Body of pancreas (tissue), 4 donors: ENCODE measurements around the gene PODXL. TPM values are rescaled to one million over a fixed set of nuclear protein-coding genes. Genes with fewer than 3 reads are reported as not detected.

Experiments used
- ATAC-seq: fragments of 150-250 bp; one replicate; pipeline ENCODE4 v1.9.1; 2016
- DNase-seq, 4 donors: peaks; one replicate each; pipeline ENCODE4 v3.0.0-alpha.2; 2019
- H3K27ac ChIP-seq, 4 donors: fragments of 200-600 bp; sonication (generic); 1 replicate in 3 of 4; 2 replicates in 1 of 4; pipeline versions ENCODE4 v1.5.1 to v1.6.1; 2016 to 2019; ENCODE audit warnings: mild to moderate bottlenecking in 1 of 4, mixed read lengths in 1 of 4, moderate library complexity in 1 of 4
- H3K27me3 ChIP-seq, 2 donors: fragments of 200-600 bp; sonication (generic); one replicate each; pipeline ENCODE4 v1.6.0; 2016; ENCODE audit warnings: mild to moderate bottlenecking in 1 of 2
- H3K36me3 ChIP-seq, 2 donors: fragments of 200-600 bp; sonication (generic); replicated peaks in 1 of 2; 2 replicates each; pipeline ENCODE4 v1.5.1; 2016; ENCODE audit warnings: low read depth in 2 of 2; ENCODE audit not compliant: insufficient read depth in 1 of 2
- H3K4me1 ChIP-seq: fragments of 200-600 bp; sonication (generic); one replicate; pipeline ENCODE4 v1.6.0; 2016
- H3K4me3 ChIP-seq, 2 donors: fragments of 200-600 bp; sonication (generic); 1 replicate in 1 of 2; 2 replicates in 1 of 2; pipeline ENCODE4 v1.5.1; 2016 to 2019
- H3K9me3 ChIP-seq, 3 donors: fragments of 200-600 bp; sonication (generic); 1 replicate in 2 of 3; 2 replicates in 1 of 3; pipeline ENCODE4 v1.5.1; 2016
- POLR2A ChIP-seq, 3 donors: fragments of 450-650 bp; IDR thresholded peaks; one replicate each; pipeline ENCODE4 v1.6.1; 2016; ENCODE audit warnings: antibody characterized with exemption in 3 of 3, mild to moderate bottlenecking in 2 of 3
- WGBS, 2 donors: methylation state at CpG; one replicate each; pipeline ENCODE4 v1.1.5; 2017; 5-methylcytosine and 5-hydroxymethylcytosine counted together
- intact Hi-C: fragments of 100-400 bp; cut with DNase I; formaldehyde crosslinking; loops from one replicate; pipeline ENCODE4 v1.15.1; 2023
- total RNA-seq, 2 donors: library from RNA; depleted of rRNA; stranded (reverse); fragments of >200 nt; gene quantifications; one replicate each; pipeline ENCODE4 v1.1.0, GENCODE V29; 2016
- TF ChIP-seq, protein P1 (sequence below), 7 experiments: fragments of 450-650 bp in 4 of 7; fragments of 200-600 bp in 3 of 7; sonication (generic) in 3 of 7; IDR thresholded peaks; one replicate each; pipeline ENCODE4 v1.5.1; 2016 to 2019; ENCODE audit warnings: antibody characterized with exemption in 7 of 7

The PODXL gene
- total RNA-seq, 2 donors from 2014 or later = 36.9 to 106 TPM

DNA sequence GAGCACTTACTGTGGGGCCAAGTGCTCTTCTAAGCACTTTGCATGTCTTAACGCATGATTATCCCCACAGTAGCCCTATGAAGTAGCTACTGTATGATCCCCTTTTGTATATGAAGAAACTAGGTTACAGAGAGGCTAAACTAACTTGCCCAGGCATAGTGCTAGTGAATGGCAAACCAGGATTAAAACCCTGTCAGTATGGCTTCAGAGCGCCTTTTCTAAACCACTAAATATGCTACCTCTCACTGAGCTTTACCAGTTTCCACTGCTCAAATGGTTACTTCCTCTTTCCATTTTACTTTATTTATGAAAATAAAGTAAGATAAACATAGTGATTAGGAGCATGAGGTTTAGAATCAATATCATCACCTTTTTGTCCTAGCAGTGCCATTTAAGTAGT, 73.6 kb downstream of the PODXL start:
- no peak for DNase-seq
- 97 to 100% methylated on average over 2 of the region's 2 CpGs for WGBS, 2 donors
- intact Hi-C loops = no loop called here
- no peaks in the 10 kb centered on the region for H3K36me3 ChIP-seq
- H3K27ac ChIP-seq = no peak overlapping the region
- no peaks in the 10 kb centered on the region for H3K9me3 ChIP-seq
- no peaks in the 10 kb centered on the region for H3K27me3 ChIP-seq
- TF ChIP-seq, protein P1, sequence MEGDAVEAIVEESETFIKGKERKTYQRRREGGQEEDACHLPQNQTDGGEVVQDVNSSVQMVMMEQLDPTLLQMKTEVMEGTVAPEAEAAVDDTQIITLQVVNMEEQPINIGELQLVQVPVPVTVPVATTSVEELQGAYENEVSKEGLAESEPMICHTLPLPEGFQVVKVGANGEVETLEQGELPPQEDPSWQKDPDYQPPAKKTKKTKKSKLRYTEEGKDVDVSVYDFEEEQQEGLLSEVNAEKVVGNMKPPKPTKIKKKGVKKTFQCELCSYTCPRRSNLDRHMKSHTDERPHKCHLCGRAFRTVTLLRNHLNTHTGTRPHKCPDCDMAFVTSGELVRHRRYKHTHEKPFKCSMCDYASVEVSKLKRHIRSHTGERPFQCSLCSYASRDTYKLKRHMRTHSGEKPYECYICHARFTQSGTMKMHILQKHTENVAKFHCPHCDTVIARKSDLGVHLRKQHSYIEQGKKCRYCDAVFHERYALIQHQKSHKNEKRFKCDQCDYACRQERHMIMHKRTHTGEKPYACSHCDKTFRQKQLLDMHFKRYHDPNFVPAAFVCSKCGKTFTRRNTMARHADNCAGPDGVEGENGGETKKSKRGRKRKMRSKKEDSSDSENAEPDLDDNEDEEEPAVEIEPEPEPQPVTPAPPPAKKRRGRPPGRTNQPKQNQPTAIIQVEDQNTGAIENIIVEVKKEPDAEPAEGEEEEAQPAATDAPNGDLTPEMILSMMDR (IDR thresholded peaks at IDR 0.05) = no peak
- TF ChIP-seq POLR2A (IDR thresholded peaks at IDR 0.05) = no peak
- H3K4me3 ChIP-seq = no peak overlapping the region
- H3K4me1 ChIP-seq = peaks cover 25% of the 10 kb centered on the region
- no peak for ATAC-seq

DNA sequence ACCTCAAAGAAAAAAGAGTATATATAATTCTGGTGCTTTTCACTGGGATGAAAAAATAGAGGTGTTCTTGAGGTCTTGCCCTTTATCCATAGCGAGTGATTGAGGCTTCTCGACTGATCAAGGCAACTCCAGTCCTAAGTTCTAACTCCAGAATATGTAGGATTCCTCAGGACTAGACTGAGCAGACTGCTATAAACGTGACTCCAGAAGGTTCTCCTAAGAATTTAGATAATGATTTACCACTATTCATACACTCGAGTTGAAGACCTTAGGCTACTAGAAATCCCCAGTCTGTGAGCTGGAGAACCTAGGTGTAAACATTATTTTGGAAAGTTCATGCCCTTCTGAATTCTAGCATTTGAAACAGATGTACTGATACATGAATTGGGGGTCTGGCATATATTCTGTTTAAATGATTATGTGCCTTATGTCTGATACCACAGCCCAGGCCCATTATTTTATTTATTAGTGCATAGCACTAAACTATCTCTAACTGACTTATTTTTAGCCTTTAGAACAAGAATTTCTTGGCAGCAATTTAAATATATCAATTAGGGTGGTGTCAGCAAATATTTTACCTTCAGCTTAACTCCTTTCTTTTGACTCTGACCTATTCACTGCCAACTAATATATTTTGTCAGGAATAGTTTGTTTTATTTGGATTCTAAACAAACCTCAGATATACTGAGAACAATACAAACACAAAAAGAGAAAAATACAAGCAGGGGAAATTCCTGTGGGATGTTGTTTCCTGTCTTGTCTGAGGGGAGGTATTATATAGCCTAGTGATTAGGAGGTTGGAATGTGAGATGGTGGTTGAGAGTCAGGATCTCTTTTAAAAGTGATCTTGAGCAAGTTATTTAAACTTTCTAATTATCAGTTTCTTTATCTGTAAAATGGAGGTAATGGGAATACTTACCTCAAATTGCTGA, 75.8 kb downstream of the PODXL start:
- intact Hi-C loops = no loop called here
- WGBS, 2 donors = 20 to 23% methylated on average over 4 of the region's 4 CpGs

DNA sequence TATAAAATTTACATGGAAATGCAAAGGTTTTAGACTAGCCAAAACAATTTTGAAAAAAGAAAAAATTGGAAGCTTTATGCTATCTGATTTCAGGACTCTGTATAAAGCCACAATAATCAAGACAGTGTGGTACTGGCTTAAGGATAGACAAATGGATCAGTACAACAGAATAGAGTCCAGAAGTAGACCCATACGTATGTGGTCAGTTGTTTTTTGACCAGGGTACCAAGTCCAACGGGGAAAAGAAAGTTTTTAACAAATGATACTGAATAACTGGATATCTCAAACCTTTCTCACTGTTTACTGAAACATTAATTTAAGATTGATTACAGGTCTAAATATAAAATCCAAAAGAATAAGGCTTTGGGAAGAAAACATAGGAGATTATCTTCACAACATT, 79.7 kb downstream of the PODXL start:
- intact Hi-C loops = no loop called here
- TF ChIP-seq POLR2A (IDR thresholded peaks at IDR 0.05) = no peak
- TF ChIP-seq, protein P1 (IDR thresholded peaks at IDR 0.05) = no peak
- no peak overlapping the region for H3K27ac ChIP-seq
- no peaks in the 10 kb centered on the region for H3K9me3 ChIP-seq
- DNase-seq = no peak
- no peak overlapping the region for H3K4me3 ChIP-seq
- peaks cover 16% of the 10 kb centered on the region for H3K4me1 ChIP-seq
- H3K27me3 ChIP-seq = no peaks in the 10 kb centered on the region
- no peak for ATAC-seq
- 47 to 58% methylated on average over 2 of the region's 2 CpGs for WGBS, 2 donors
- H3K36me3 ChIP-seq = no peaks in the 10 kb centered on the region

More for the DNA sequence above, 75.8 kb downstream of the PODXL start:
- Histone ChIP-seq H3K4me3 (no peak overlapping the region), H3K27ac (peak overlapping the region in 2 of 4 donors; percentile 25 to 53), H3K4me1 (peaks cover 16% of the 10 kb centered on the region), H3K27me3 (no peaks in the 10 kb centered on the region), H3K9me3 (no peaks in the 10 kb centered on the region), H3K36me3 (no peaks in the 10 kb centered on the region)
- ATAC-seq (peak; percentile 83), DNase-seq (no peak)
- no peak for TF ChIP-seq POLR2A (IDR thresholded peaks at IDR 0.05)
- TF ChIP-seq, protein P1 (IDR thresholded peaks at IDR 0.05) = no peak

DNA sequence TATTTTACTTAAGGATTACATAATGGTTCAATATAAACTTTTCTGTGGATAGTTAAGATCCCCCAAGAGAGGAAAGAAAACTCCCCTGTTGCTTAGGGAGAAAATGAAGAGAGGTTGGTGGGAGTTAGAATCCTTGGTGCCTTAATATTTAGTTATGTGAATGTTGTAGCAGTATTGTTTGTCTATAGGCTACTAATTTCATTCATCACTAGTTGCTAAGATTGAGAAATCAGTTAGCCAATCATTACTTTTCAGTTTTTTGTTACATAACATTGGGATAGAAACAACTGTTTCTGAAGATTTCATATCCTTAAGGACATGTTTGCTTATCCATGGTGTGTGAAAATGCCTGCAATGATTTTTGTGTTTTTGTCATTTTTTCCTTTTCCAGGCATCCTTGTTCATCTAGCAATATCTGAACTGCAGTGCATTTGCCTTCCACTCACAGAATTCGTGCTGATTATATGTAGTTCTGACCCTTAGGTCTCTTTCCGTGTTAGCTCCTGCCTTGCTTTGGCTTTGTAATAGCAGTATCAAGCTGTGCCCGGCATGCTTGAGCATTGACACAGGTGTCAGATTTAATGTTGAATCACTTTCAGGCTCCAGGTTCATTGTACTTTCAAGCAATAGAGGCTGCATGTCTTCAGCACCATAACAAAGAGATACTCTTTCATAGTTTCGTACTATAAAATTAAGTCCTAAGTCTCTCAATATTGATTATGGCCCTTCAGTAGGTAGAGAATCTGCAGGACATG, 85.0 kb downstream of the PODXL start:
- WGBS, 2 donors = 46 to 64% methylated on average over 4 of the region's 4 CpGs
- H3K4me3 ChIP-seq = no peak overlapping the region
- TF ChIP-seq POLR2A (IDR thresholded peaks at IDR 0.05) = no peak
- TF ChIP-seq, protein P1 (IDR thresholded peaks at IDR 0.05) = no peak
- no peak for ATAC-seq
- no peaks in the 10 kb centered on the region for H3K9me3 ChIP-seq
- no peaks in the 10 kb centered on the region for H3K27me3 ChIP-seq
- DNase-seq = peak in 1 of 4 donors; percentile 20
- no peaks in the 10 kb centered on the region for H3K4me1 ChIP-seq
- H3K36me3 ChIP-seq = peaks cover 0 to 15% of the 10 kb centered on the region in 2 donors
- no peak overlapping the region for H3K27ac ChIP-seq
- intact Hi-C loops = no loop called here
